Measurements from ENCODE around the gene CAPN11. TPM values are rescaled to one million over a fixed set of nuclear protein-coding genes. Genes with fewer than 3 reads are reported as not detected.
A peak's percentile ranks its signal among the peaks of the same experiment; 100 is the strongest.

The CAPN11 gene
- total RNA-seq, 1 experiment from 2014 or later: 0.28 TPM

- no peak overlapping the region for H3K18ac ChIP-seq (ENCODE audit: insufficient read length, low read depth, low read length)
- H4K8ac ChIP-seq (replicated peaks; ENCODE audit: insufficient read length, low read depth, low read length): no peak overlapping the region
- H3K56ac ChIP-seq (ENCODE audit: insufficient read length, low read depth, low read length): no peak overlapping the region
- no peak overlapping the region for H3K4ac ChIP-seq (ENCODE audit: low read depth, low read length)
- no peak overlapping the region for H3K4me3 Mint-ChIP-seq
- no peak overlapping the region for H4K5ac ChIP-seq (ENCODE audit: insufficient read length, low read depth, low read length)
- H3K27ac ChIP-seq (ENCODE audit: insufficient read length, low read depth, low read length): no peak overlapping the region
- H4K91ac ChIP-seq (ENCODE audit: insufficient read length, low read depth, low read length): no peak overlapping the region
- no peak overlapping the region for H3K4me2 ChIP-seq (ENCODE audit: insufficient read depth, insufficient read length, low read length)
- no peaks in the 10 kb centered on the region for H3K4me1 ChIP-seq (ENCODE audit: insufficient read depth, low read length)
- H3T11ph ChIP-seq (ENCODE audit: low read length): no peak overlapping the region
- H3K23me2 ChIP-seq (ENCODE audit: insufficient read length, low read depth, low read length, poor library complexity, severe bottlenecking): no peaks in the 10 kb centered on the region
- no peaks in the 10 kb centered on the region for H3K9me3 ChIP-seq (ENCODE audit: control insufficient read depth, low read depth, low read length)
- H3K23ac ChIP-seq (ENCODE audit: insufficient read length, low read depth, low read length): no peak overlapping the region
- H2BK5ac ChIP-seq (ENCODE audit: insufficient read length, low read length): no peak overlapping the region
- TF ChIP-seq CTCF (conservative IDR thresholded peaks at IDR 0.05): peak; percentile 57
- H3K14ac ChIP-seq (ENCODE audit: insufficient read depth, low read length): no peak overlapping the region
- H3K36me3 Mint-ChIP-seq (ENCODE audit: insufficient read depth in 1 of 3, low read depth in 3 of 3): peaks cover 30 to 66% (median 64%) of the 10 kb centered on the region in 3 experiments; a peak in 6 of 7 replicates
- no peak overlapping the region for H2BK15ac ChIP-seq (ENCODE audit: low read depth, low read length)
- no peaks in the 10 kb centered on the region for H3K9me3 Mint-ChIP-seq
- H4K20me1 ChIP-seq (ENCODE audit: control insufficient read depth, insufficient read depth, insufficient read length): no peaks in the 10 kb centered on the region
- DNase-seq: no peak
- H3K27me3 ChIP-seq (ENCODE audit: insufficient read depth, low read length): no peaks in the 10 kb centered on the region
- H2AFZ ChIP-seq (ENCODE audit: low read length): no peak overlapping the region
- no peak overlapping the region for H2BK20ac ChIP-seq (ENCODE audit: low read depth, low read length, poor library complexity, severe bottlenecking)
- no peak overlapping the region for H3K9ac ChIP-seq (ENCODE audit: extremely low read depth, insufficient read length, low read length)
- peaks cover 2 to 10% of the 10 kb centered on the region in 2 experiments; a peak in 3 of 4 replicates for H3K4me1 Mint-ChIP-seq
- peaks cover 15% of the 10 kb centered on the region for H3K79me1 ChIP-seq (ENCODE audit: insufficient read depth, low read depth, low read length, poor library complexity, severe bottlenecking)
- no peak overlapping the region for H2BK120ac ChIP-seq (ENCODE audit: low read depth, low read length, poor library complexity, severe bottlenecking)
- H2AK5ac ChIP-seq (ENCODE audit: insufficient read length, low read length): no peak overlapping the region
- H3K27me3 Mint-ChIP-seq (ENCODE audit: low read depth): no peaks in the 10 kb centered on the region
- peaks cover 16% of the 10 kb centered on the region for H3K79me2 ChIP-seq (ENCODE audit: insufficient read depth, low read length)
- no peak overlapping the region for H2BK12ac ChIP-seq (ENCODE audit: insufficient read length, low read depth, low read length)
- no CpG with 5 or more reads among the region's 3 CpGs for WGBS (ENCODE audit: extremely low coverage, insufficient read length, low lambda C conversion rate)
- no peak overlapping the region for H3K27ac Mint-ChIP-seq
Measured at GRCh38 chr6:44113414-44113813, 45.2 kb upstream of the CAPN11 start.

Measured in H9 (cell line).